OCI-LY1 (cell line): ENCODE results near the gene PTBP2.

Source experiments
- H2AFZ ChIP-seq: fragments of 200-600 bp; sonication (generic), shearing (Covaris generic); 2 replicates; pipeline ENCODE4 v1.6.0; 2014; ENCODE audit warnings: antibody characterized with exemption, mild to moderate bottlenecking, low read length
- H3F3A ChIP-seq: fragments of 200-600 bp; sonication (generic), shearing (Covaris generic); 2 replicates; pipeline ENCODE4 v1.6.0; 2014; ENCODE audit warnings: mild to moderate bottlenecking, antibody characterized with exemption, low read length, moderate library complexity; ENCODE audit not compliant: insufficient read depth
- H3K27ac ChIP-seq: fragments of 200-600 bp; sonication (generic); 2 replicates; pipeline ENCODE4 v1.5.1; 2014; ENCODE audit warnings: low read length, mixed run types, mild to moderate bottlenecking, low read depth; ENCODE audit not compliant: poor library complexity, severe bottlenecking
- H3K27me3 ChIP-seq: fragments of 200-600 bp; sonication (generic); 2 replicates; pipeline ENCODE4 v1.6.0; 2014; ENCODE audit warnings: antibody characterized with exemption, mild to moderate bottlenecking, low read length, moderate library complexity; ENCODE audit not compliant: insufficient read depth
- H3K36me3 ChIP-seq: fragments of 200-600 bp; sonication (generic); 2 replicates; pipeline ENCODE4 v1.6.1; 2014; ENCODE audit warnings: mild to moderate bottlenecking, antibody characterized with exemption, low read length, moderate library complexity, mixed read lengths; ENCODE audit not compliant: insufficient read depth
- H3K4me1 ChIP-seq: fragments of 200-600 bp; sonication (generic); 2 replicates; pipeline ENCODE4 v1.5.1; 2014; ENCODE audit warnings: mild to moderate bottlenecking, low read length, moderate library complexity; ENCODE audit not compliant: insufficient read depth, severe bottlenecking
- H3K4me2 ChIP-seq: fragments of 200-600 bp; sonication (generic), shearing (Covaris generic); 2 replicates; pipeline ENCODE4 v1.6.1; 2014; ENCODE audit warnings: low read length
- H3K4me3 ChIP-seq: fragments of 200-600 bp; sonication (generic); 2 replicates; pipeline ENCODE4 v1.5.1; 2014; ENCODE audit warnings: low read length, low read depth, mild to moderate bottlenecking, mixed read lengths; ENCODE audit not compliant: poor library complexity, severe bottlenecking
- H3K79me2 ChIP-seq: fragments of 200-600 bp; shearing (Covaris generic); 2 replicates; pipeline ENCODE4 v1.6.1; 2016; ENCODE audit warnings: mixed run types, low read length, mixed read lengths; ENCODE audit not compliant: insufficient read depth
- H3K9ac ChIP-seq: fragments of 200-600 bp; sonication (generic), shearing (Covaris generic); 2 replicates; pipeline ENCODE4 v1.6.1; 2014; ENCODE audit warnings: mild to moderate bottlenecking, low read length, mixed read lengths
- H3K9me2 ChIP-seq: fragments of 200-600 bp; sonication (generic), shearing (Covaris generic); 2 replicates; pipeline ENCODE4 v1.6.1; 2014; ENCODE audit warnings: low read depth, mild to moderate bottlenecking, low read length, mixed read lengths
- H3K9me3 ChIP-seq: fragments of 200-600 bp; shearing (Covaris generic); 2 replicates; pipeline ENCODE4 v1.6.1; 2014; ENCODE audit warnings: low read length, mixed read lengths
- H4K20me1 ChIP-seq: fragments of 200-600 bp; sonication (generic), shearing (Covaris generic); 2 replicates; pipeline ENCODE4 v1.6.0; 2016; ENCODE audit warnings: mild to moderate bottlenecking, low read length; ENCODE audit not compliant: insufficient read depth
- EZH2 ChIP-seq: fragments of 200-600 bp; sonication (generic), shearing (Covaris generic); IDR thresholded peaks from 2 replicates; pipeline ENCODE4 v1.8.0; 2017; ENCODE audit warnings: borderline replicate concordance, mixed run types, mild to moderate bottlenecking, antibody characterized with exemption, low read length, moderate library complexity, mixed read lengths
- TF ChIP-seq, protein P1 (sequence below): fragments of 200-600 bp; sonication (generic), shearing (Covaris generic); IDR thresholded peaks from 2 replicates; pipeline ENCODE4 v1.5.1; 2017; ENCODE audit warnings: mild to moderate bottlenecking, antibody characterized with exemption, low read length, moderate library complexity, mixed read lengths

Gene PTBP2

GRCh38 chr1:96815914-96816313, 94.3 kb downstream of the PTBP2 start:
- Histone ChIP-seq H3K9me2 (no peaks in the 10 kb centered on the region), H3K9ac (no peak overlapping the region), H3K27ac (no peak overlapping the region), H3K36me3 (peaks cover 55% of the 10 kb centered on the region), H3K27me3 (no peaks in the 10 kb centered on the region), H3K4me3 (no peak overlapping the region), H3F3A (no peaks in the 10 kb centered on the region), H3K79me2 (no peaks in the 10 kb centered on the region), H3K4me1 (no peaks in the 10 kb centered on the region), H3K9me3 (no peaks in the 10 kb centered on the region), H2AFZ (no peak overlapping the region), H4K20me1 (no peaks in the 10 kb centered on the region), H3K4me2 (no peak overlapping the region)
- TF ChIP-seq, protein P1, sequence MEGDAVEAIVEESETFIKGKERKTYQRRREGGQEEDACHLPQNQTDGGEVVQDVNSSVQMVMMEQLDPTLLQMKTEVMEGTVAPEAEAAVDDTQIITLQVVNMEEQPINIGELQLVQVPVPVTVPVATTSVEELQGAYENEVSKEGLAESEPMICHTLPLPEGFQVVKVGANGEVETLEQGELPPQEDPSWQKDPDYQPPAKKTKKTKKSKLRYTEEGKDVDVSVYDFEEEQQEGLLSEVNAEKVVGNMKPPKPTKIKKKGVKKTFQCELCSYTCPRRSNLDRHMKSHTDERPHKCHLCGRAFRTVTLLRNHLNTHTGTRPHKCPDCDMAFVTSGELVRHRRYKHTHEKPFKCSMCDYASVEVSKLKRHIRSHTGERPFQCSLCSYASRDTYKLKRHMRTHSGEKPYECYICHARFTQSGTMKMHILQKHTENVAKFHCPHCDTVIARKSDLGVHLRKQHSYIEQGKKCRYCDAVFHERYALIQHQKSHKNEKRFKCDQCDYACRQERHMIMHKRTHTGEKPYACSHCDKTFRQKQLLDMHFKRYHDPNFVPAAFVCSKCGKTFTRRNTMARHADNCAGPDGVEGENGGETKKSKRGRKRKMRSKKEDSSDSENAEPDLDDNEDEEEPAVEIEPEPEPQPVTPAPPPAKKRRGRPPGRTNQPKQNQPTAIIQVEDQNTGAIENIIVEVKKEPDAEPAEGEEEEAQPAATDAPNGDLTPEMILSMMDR, result no peak

- TF ChIP-seq EZH2, result no peak
- TF ChIP-seq, protein P1, result no peak
- no peaks in the 10 kb centered on the region for H4K20me1 ChIP-seq
These were observed 98.5 kb downstream of the PTBP2 start for GRCh38 chr1:96820107-96820506.

DNA sequence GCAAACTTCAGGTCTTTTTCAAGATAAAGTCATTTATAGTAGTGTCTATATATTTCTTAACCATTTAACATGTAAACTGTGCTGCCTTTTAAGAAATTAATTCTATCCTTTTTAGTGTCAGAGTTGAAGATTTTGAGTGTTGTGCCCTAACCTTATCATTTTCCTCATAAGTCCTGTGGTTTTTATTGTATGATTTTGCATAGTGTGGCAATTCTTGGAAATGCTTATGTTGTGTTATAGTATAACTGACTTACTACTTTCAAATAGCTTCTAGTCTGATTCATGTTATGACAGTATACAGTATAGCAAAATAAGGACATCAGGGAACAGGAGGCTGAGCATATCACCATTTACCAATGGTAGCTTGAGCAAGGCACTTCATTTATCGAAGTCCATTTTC, 99.1 kb downstream of the PTBP2 start:
- Histone ChIP-seq H3F3A (no peaks in the 10 kb centered on the region), H3K27me3 (no peaks in the 10 kb centered on the region), H3K9me2 (no peaks in the 10 kb centered on the region), H4K20me1 (no peaks in the 10 kb centered on the region), H3K79me2 (no peaks in the 10 kb centered on the region), H3K36me3 (peaks cover 20% of the 10 kb centered on the region; the same call in 1 of the 2 replicates), H3K27ac (no peak overlapping the region), H3K9me3 (no peaks in the 10 kb centered on the region), H3K4me3 (no peak overlapping the region), H3K4me2 (no peak overlapping the region), H3K9ac (no peak overlapping the region), H2AFZ (no peak overlapping the region), H3K4me1 (no peaks in the 10 kb centered on the region)
- TF ChIP-seq, protein P1, result no peak
- no peak for TF ChIP-seq EZH2

More at GRCh38 chr1:96820107-96820506, 98.5 kb downstream of the PTBP2 start:
- Histone ChIP-seq H3K27me3 (no peaks in the 10 kb centered on the region), H3K9me2 (no peaks in the 10 kb centered on the region), H3K79me2 (no peaks in the 10 kb centered on the region), H3K9ac (no peak overlapping the region), H3K36me3 (peaks cover 24% of the 10 kb centered on the region), H3F3A (no peaks in the 10 kb centered on the region), H3K9me3 (no peaks in the 10 kb centered on the region), H3K4me1 (no peaks in the 10 kb centered on the region), H3K4me3 (no peak overlapping the region), H3K27ac (no peak overlapping the region), H2AFZ (no peak overlapping the region), H3K4me2 (no peak overlapping the region)
